Body of pancreas (tissue), 4 donors: Measurements from ENCODE around the gene LIX1L. TPM values are rescaled to one million over a fixed set of nuclear protein-coding genes. Genes with fewer than 3 reads are reported as not detected.

Experiments
- ATAC-seq: fragments of 150-250 bp; one replicate; pipeline ENCODE4 v1.9.1; 2016
- DNase-seq, 4 donors: peaks; one replicate each; pipeline ENCODE4 v3.0.0-alpha.2; 2019
- H3K27ac ChIP-seq, 4 donors: fragments of 200-600 bp; sonication (generic); 1 replicate in 3 of 4; 2 replicates in 1 of 4; pipeline versions ENCODE4 v1.5.1 to v1.6.1; 2016 to 2019; ENCODE audit warnings: mild to moderate bottlenecking in 1 of 4, mixed read lengths in 1 of 4, moderate library complexity in 1 of 4
- H3K27me3 ChIP-seq, 2 donors: fragments of 200-600 bp; sonication (generic); one replicate each; pipeline ENCODE4 v1.6.0; 2016; ENCODE audit warnings: mild to moderate bottlenecking in 1 of 2
- H3K36me3 ChIP-seq, 2 donors: fragments of 200-600 bp; sonication (generic); replicated peaks in 1 of 2; 2 replicates each; pipeline ENCODE4 v1.5.1; 2016; ENCODE audit warnings: low read depth in 2 of 2; ENCODE audit not compliant: insufficient read depth in 1 of 2
- H3K4me1 ChIP-seq: fragments of 200-600 bp; sonication (generic); one replicate; pipeline ENCODE4 v1.6.0; 2016
- H3K4me3 ChIP-seq, 2 donors: fragments of 200-600 bp; sonication (generic); 1 replicate in 1 of 2; 2 replicates in 1 of 2; pipeline ENCODE4 v1.5.1; 2016 to 2019
- H3K9me3 ChIP-seq, 3 donors: fragments of 200-600 bp; sonication (generic); 1 replicate in 2 of 3; 2 replicates in 1 of 3; pipeline ENCODE4 v1.5.1; 2016
- POLR2A ChIP-seq, 3 donors: fragments of 450-650 bp; IDR thresholded peaks; one replicate each; pipeline ENCODE4 v1.6.1; 2016; ENCODE audit warnings: antibody characterized with exemption in 3 of 3, mild to moderate bottlenecking in 2 of 3
- WGBS, 2 donors: methylation state at CpG; one replicate each; pipeline ENCODE4 v1.1.5; 2017; 5-methylcytosine and 5-hydroxymethylcytosine counted together
- intact Hi-C: fragments of 100-400 bp; cut with DNase I; formaldehyde crosslinking; loops from one replicate; pipeline ENCODE4 v1.15.1; 2023
- total RNA-seq, 2 donors: library from RNA; depleted of rRNA; stranded (reverse); fragments of >200 nt; gene quantifications; one replicate each; pipeline ENCODE4 v1.1.0, GENCODE V29; 2016
- TF ChIP-seq, protein P1 (sequence below), 7 experiments: fragments of 450-650 bp in 4 of 7; fragments of 200-600 bp in 3 of 7; sonication (generic) in 3 of 7; IDR thresholded peaks; one replicate each; pipeline ENCODE4 v1.5.1; 2016 to 2019; ENCODE audit warnings: antibody characterized with exemption in 7 of 7

The LIX1L gene
- total RNA-seq, 2 donors from 2014 or later: 8.3 to 16.5 TPM

DNA sequence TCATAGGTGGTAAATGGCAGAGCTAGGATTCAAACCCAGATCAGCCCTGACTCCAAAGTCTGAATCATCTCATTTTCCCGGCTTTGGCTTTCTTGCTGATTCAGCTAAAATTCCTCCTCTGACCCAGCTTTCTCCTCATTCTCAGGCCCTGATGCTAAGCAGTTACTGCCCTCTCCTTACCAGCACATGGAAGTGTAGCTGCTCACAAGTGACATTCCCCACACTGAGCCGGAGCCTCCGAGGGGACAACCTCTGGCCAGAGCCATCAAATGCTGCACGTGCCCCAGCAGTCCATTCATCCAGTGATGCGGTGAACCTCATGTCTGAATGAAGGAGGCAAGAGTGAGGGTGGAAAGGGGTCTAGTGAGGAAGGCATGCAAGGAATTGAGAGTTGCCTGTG lies 59.1 kb downstream of the LIX1L start:
- H3K9me3 ChIP-seq: no peaks in the 10 kb centered on the region
- ATAC-seq: no peak
- no peaks in the 10 kb centered on the region for H3K36me3 ChIP-seq
- H3K27ac ChIP-seq: no peak overlapping the region
- H3K27me3 ChIP-seq: no peaks in the 10 kb centered on the region
- no peak overlapping the region for H3K4me3 ChIP-seq
- H3K4me1 ChIP-seq: no peaks in the 10 kb centered on the region
- TF ChIP-seq, protein P1, sequence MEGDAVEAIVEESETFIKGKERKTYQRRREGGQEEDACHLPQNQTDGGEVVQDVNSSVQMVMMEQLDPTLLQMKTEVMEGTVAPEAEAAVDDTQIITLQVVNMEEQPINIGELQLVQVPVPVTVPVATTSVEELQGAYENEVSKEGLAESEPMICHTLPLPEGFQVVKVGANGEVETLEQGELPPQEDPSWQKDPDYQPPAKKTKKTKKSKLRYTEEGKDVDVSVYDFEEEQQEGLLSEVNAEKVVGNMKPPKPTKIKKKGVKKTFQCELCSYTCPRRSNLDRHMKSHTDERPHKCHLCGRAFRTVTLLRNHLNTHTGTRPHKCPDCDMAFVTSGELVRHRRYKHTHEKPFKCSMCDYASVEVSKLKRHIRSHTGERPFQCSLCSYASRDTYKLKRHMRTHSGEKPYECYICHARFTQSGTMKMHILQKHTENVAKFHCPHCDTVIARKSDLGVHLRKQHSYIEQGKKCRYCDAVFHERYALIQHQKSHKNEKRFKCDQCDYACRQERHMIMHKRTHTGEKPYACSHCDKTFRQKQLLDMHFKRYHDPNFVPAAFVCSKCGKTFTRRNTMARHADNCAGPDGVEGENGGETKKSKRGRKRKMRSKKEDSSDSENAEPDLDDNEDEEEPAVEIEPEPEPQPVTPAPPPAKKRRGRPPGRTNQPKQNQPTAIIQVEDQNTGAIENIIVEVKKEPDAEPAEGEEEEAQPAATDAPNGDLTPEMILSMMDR (IDR thresholded peaks at IDR 0.05): no peak
- TF ChIP-seq POLR2A (IDR thresholded peaks at IDR 0.05): no peak
- intact Hi-C loops: no loop called here
- 89 to 91% methylated on average over 5 of the region's 5 CpGs for WGBS, 2 donors
- no peak for DNase-seq

DNA sequence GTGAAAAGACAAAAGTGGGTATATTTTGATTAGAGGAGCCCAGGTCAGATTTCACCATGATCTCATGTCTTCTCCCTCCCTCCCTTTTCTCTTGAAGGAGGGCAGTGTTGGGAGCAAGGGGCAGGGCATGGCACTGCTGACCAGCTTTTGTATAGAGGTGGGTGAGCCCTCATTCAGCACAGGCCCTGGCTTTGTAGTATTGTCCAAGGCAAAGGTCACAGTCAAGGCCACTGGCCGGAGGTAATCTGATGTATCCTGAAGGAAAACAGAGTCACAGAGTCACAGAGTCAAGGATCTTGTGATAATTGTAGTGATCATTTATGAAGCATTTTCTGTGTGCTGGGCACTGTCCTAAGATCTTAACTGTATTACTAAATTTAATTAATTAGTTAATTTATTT lies 59.8 kb downstream of the LIX1L start:
- intact Hi-C loops: no loop called here
- 31 to 56% methylated on average over 1 of the region's 1 CpG for WGBS, 2 donors
- no peak for ATAC-seq

DNA sequence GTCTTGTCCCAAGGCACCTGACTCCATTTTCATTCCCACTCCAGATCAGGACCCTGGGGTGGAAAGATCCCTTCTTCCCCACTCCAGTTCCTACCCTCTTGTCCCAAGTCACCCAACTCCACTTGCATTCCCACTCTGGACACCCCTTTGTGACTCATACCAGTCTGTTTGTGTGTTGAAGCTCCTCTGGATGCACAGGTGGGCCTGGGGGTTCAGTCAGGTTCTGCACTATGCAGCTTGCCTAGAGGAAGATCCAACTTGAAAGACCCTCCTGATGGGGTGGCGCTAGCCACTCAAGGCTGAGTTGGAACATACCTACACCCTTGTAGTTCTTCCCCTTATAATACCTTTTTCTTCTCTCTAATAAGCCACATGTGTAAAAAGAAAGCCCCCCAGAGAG lies 62.3 kb downstream of the LIX1L start:
- DNase-seq (no peak), ATAC-seq (no peak)
- H3K27ac ChIP-seq: no peak overlapping the region
- 92 to 100% methylated on average over 1 of the region's 1 CpG for WGBS, 2 donors
- H3K9me3 ChIP-seq: no peaks in the 10 kb centered on the region
- TF ChIP-seq POLR2A (IDR thresholded peaks at IDR 0.05): no peak
- TF ChIP-seq, protein P1 (IDR thresholded peaks at IDR 0.05): no peak
- H3K4me1 ChIP-seq: peaks cover 25% of the 10 kb centered on the region
- no peak overlapping the region for H3K4me3 ChIP-seq
- H3K36me3 ChIP-seq: no peaks in the 10 kb centered on the region
- H3K27me3 ChIP-seq: no peaks in the 10 kb centered on the region
- intact Hi-C loops: no loop called here

More for the DNA sequence above, 59.8 kb downstream of the LIX1L start:
- Histone ChIP-seq H3K27me3 (no peaks in the 10 kb centered on the region), H3K9me3 (no peaks in the 10 kb centered on the region), H3K36me3 (no peaks in the 10 kb centered on the region), H3K4me1 (peaks cover 1% of the 10 kb centered on the region), H3K4me3 (no peak overlapping the region), H3K27ac (no peak overlapping the region)
- no peak for DNase-seq
- TF ChIP-seq, protein P1 (IDR thresholded peaks at IDR 0.05): no peak

DNA sequence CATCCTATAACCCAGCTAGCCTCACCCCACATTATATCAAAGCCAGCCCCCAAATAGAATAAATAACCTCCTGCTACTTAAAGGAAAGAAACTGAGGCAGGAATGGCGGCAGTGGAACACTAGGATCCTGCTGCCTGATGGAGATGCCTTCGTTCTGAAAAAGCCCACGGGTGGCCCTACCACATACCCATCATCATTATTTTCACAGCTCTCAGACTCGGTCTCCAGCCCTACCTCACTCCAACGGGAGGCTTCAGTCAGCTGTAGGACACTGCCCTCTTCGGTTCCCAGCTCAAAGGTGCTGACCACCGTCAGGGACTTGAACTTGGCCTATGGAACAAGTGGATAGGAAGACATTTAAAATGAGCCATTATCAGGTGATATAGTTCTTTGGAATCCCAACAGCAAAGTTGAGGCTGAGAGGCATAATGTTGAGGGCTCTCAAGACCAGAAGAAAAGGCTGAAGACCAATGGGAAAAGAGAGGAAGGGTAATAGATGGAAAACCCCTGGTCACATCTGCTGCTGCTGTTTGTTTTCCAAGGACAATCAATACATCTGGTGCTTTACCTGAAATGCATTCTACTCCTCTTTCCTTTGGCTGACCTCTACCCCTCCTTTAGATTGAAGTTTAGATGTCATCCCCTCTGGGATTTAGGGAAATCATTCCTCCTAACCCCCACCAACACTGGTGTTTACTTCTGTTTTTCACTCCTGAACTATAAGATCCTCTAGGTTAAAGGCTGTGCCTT lies 64.3 kb downstream of the LIX1L start:
- Histone ChIP-seq H3K4me1 (peaks cover 25% of the 10 kb centered on the region), H3K36me3 (no peaks in the 10 kb centered on the region), H3K27ac (peak overlapping the region in 3 of 4 donors; percentile 86 to 95 (median 94)), H3K9me3 (no peaks in the 10 kb centered on the region), H3K27me3 (no peaks in the 10 kb centered on the region), H3K4me3 (no peak overlapping the region)
- intact Hi-C loops: no loop called here
- no peak for ATAC-seq
- WGBS, 2 donors: 78 to 85% methylated on average over 7 of the region's 7 CpGs
- TF ChIP-seq, protein P1 (IDR thresholded peaks at IDR 0.05): no peak
- TF ChIP-seq POLR2A (IDR thresholded peaks at IDR 0.05): no peak
- DNase-seq: no peak
